ENCODE measurements around the gene VIM.

- TF ChIP-seq TAF1 (IDR thresholded peaks at IDR 0.05; ENCODE audit: borderline replicate concordance, low read depth, low read length) (no peak), MLLT1 (IDR thresholded peaks at IDR 0.05) (no peak), CTCF (IDR thresholded peaks at IDR 0.05 in 2 of 3, conservative IDR thresholded peaks at IDR 0.05 in 1 of 3; ENCODE audit: control insufficient read depth in 2 of 3, extremely low read depth in 1 of 3, insufficient read depth in 1 of 3, low read depth in 3 of 3, low read length in 3 of 3) (no peak), BRCA1 (IDR thresholded peaks at IDR 0.05; ENCODE audit: low read depth, low read length) (no peak)
These were observed 25.0 kb upstream of the VIM start for GRCh38 chr10:17202999-17203398.
